GM19397 (cell line): ENCODE results near the gene MAST4.

ENCODE experiments used
- ATAC-seq: cut with Tn5 transposase; IDR thresholded peaks from one replicate; pipeline ENCODE4 v1.9.1; 2021; ENCODE audit warnings: mild to moderate bottlenecking, moderate library complexity; ENCODE audit not compliant: unreplicated experiment

MAST4 gene

GRCh38 chr5:67005737-67006499, 409.7 kb downstream of the MAST4 start:
- ATAC-seq: no peak

- no peak for ATAC-seq
Observed at GRCh38 chr5:67006500-67006848, 410.3 kb downstream of the MAST4 start.

GRCh38 chr5:67009028-67009427, 412.8 kb downstream of the MAST4 start:
- ATAC-seq: no peak

- ATAC-seq: no peak
Observed at GRCh38 chr5:67010684-67011409, 414.7 kb downstream of the MAST4 start.

GRCh38 chr5:67011422-67011821, 415.2 kb downstream of the MAST4 start:
- no peak for ATAC-seq

GRCh38 chr5:67012171-67012570, 416.0 kb downstream of the MAST4 start:
- ATAC-seq: no peak

GRCh38 chr5:67013719-67014118, 417.5 kb downstream of the MAST4 start:
- no peak for ATAC-seq

GRCh38 chr5:67014191-67014590, 418.0 kb downstream of the MAST4 start:
- ATAC-seq: no peak

GRCh38 chr5:67014957-67015400, 418.8 kb downstream of the MAST4 start:
- ATAC-seq: no peak

GRCh38 chr5:67015541-67016191, 419.5 kb downstream of the MAST4 start:
- no peak for ATAC-seq

GRCh38 chr5:67019065-67019845, 423.1 kb downstream of the MAST4 start:
- no peak for ATAC-seq

GRCh38 chr5:67020096-67020615, 424.0 kb downstream of the MAST4 start:
- no peak for ATAC-seq

GRCh38 chr5:67021031-67021430, 424.8 kb downstream of the MAST4 start:
- no peak for ATAC-seq

- ATAC-seq: no peak
Observed at GRCh38 chr5:67021521-67021920, 425.3 kb downstream of the MAST4 start.

- ATAC-seq: no peak
Observed at GRCh38 chr5:67021962-67022361, 425.8 kb downstream of the MAST4 start.

- ATAC-seq: no peak
Observed at GRCh38 chr5:67025457-67025856, 429.3 kb downstream of the MAST4 start.

- ATAC-seq: no peak
Observed at GRCh38 chr5:67026278-67026677, 430.1 kb downstream of the MAST4 start.

- no peak for ATAC-seq
Observed at GRCh38 chr5:67027171-67027570, 431.0 kb downstream of the MAST4 start.

- ATAC-seq: no peak
Observed at GRCh38 chr5:67028371-67028770, 432.2 kb downstream of the MAST4 start.

- no peak for ATAC-seq
Observed at GRCh38 chr5:67028941-67029340, 432.7 kb downstream of the MAST4 start.

- no peak for ATAC-seq
Observed at GRCh38 chr5:67029481-67029880, 433.3 kb downstream of the MAST4 start.
